HL-60 (cell line): ENCODE results near the gene CERS4.

ENCODE experiments used
- DNase-seq, 2 experiments: peaks; one replicate each; pipeline ENCODE4 v3.0.0-alpha.2; 2010 to 2020; ENCODE audit warnings: low read depth in 1 of 2, low spot score in 1 of 2
- H3K27ac ChIP-seq: fragments of 250-450 bp; sonication (Bioruptor Pico); replicated peaks from 2 replicates; pipeline ENCODE4 v1.5.1; 2020; ENCODE audit warnings: mild to moderate bottlenecking, moderate library complexity
- H3K27me3 ChIP-seq: fragments of 250-450 bp; sonication (Bioruptor Pico); 2 replicates; pipeline ENCODE4 v1.5.1; 2021; ENCODE audit warnings: mild to moderate bottlenecking, moderate library complexity; ENCODE audit not compliant: insufficient read depth, poor library complexity, severe bottlenecking
- H3K4me3 ChIP-seq: replicated peaks from 2 replicates; pipeline ENCODE4 v1.5.1; 2011; ENCODE audit warnings: mild to moderate bottlenecking, control low read depth, low read length; ENCODE audit not compliant: insufficient read depth
- GABPA ChIP-seq: IDR thresholded peaks from 2 replicates; pipeline ENCODE4 v1.6.1; 2012; ENCODE audit warnings: low read depth
- POLR2AphosphoS5 ChIP-seq: IDR thresholded peaks from 2 replicates; pipeline ENCODE4 v1.6.1; 2012; ENCODE audit warnings: low read depth
- SPI1 ChIP-seq: IDR thresholded peaks from 2 replicates; pipeline ENCODE4 v1.6.1; 2012; ENCODE audit warnings: low read depth, mild to moderate bottlenecking, borderline replicate concordance
- TF ChIP-seq, protein P1 (sequence below): IDR thresholded peaks from 2 replicates; pipeline ENCODE4 v1.6.1; 2012; ENCODE audit warnings: low read depth; ENCODE audit not compliant: insufficient replicate concordance
- TF ChIP-seq, protein P2 (sequence below): IDR thresholded peaks from one replicate; pipeline ENCODE4 v1.5.1; 2011; ENCODE audit warnings: low read length, control low read depth, inconsistent platforms; ENCODE audit not compliant: insufficient read depth

The CERS4 gene

DNA sequence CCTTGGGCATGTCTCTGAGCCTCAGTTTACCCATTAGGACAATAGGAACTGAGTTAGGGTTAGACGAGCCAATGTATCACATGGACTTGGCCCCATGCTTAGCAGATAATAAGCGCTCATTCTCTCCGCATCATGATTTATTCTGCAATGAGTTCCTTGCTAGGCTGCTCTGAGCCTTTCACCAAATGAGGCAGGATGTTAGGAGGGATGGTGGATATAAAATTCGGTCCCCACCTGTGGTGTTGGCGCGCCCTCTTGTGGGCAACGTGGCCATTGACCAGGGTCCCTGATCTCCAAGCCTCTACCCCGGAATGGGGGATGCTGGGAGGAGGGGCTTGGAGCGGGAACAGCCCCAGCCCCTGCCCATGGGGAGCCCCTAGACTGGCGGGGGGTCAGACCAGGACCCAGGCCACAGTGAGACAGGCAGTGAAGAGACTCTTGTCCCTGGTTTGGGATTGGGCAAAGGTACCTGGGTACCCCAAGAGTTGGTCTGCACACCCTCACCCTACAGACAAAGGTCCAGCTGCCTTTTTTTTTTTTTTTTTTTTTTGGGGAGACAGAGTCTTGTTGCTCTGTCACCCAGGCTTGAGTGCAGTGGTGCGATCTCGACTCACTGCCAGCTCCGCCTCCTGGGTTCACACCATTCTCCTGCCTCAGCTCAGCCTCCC, 43.9 kb downstream of the CERS4 start:
- DNase-seq: peak; percentile 38 to 78
- no peak for TF ChIP-seq SPI1
- TF ChIP-seq POLR2AphosphoS5: no peak
- TF ChIP-seq GABPA: no peak
- TF ChIP-seq, protein P1, sequence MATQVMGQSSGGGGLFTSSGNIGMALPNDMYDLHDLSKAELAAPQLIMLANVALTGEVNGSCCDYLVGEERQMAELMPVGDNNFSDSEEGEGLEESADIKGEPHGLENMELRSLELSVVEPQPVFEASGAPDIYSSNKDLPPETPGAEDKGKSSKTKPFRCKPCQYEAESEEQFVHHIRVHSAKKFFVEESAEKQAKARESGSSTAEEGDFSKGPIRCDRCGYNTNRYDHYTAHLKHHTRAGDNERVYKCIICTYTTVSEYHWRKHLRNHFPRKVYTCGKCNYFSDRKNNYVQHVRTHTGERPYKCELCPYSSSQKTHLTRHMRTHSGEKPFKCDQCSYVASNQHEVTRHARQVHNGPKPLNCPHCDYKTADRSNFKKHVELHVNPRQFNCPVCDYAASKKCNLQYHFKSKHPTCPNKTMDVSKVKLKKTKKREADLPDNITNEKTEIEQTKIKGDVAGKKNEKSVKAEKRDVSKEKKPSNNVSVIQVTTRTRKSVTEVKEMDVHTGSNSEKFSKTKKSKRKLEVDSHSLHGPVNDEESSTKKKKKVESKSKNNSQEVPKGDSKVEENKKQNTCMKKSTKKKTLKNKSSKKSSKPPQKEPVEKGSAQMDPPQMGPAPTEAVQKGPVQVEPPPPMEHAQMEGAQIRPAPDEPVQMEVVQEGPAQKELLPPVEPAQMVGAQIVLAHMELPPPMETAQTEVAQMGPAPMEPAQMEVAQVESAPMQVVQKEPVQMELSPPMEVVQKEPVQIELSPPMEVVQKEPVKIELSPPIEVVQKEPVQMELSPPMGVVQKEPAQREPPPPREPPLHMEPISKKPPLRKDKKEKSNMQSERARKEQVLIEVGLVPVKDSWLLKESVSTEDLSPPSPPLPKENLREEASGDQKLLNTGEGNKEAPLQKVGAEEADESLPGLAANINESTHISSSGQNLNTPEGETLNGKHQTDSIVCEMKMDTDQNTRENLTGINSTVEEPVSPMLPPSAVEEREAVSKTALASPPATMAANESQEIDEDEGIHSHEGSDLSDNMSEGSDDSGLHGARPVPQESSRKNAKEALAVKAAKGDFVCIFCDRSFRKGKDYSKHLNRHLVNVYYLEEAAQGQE: no peak
- TF ChIP-seq, protein P2, sequence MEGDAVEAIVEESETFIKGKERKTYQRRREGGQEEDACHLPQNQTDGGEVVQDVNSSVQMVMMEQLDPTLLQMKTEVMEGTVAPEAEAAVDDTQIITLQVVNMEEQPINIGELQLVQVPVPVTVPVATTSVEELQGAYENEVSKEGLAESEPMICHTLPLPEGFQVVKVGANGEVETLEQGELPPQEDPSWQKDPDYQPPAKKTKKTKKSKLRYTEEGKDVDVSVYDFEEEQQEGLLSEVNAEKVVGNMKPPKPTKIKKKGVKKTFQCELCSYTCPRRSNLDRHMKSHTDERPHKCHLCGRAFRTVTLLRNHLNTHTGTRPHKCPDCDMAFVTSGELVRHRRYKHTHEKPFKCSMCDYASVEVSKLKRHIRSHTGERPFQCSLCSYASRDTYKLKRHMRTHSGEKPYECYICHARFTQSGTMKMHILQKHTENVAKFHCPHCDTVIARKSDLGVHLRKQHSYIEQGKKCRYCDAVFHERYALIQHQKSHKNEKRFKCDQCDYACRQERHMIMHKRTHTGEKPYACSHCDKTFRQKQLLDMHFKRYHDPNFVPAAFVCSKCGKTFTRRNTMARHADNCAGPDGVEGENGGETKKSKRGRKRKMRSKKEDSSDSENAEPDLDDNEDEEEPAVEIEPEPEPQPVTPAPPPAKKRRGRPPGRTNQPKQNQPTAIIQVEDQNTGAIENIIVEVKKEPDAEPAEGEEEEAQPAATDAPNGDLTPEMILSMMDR: peak; percentile 76
- Histone ChIP-seq H3K27ac (no peak overlapping the region), H3K27me3 (no peaks in the 10 kb centered on the region), H3K4me3 (no peak overlapping the region)

DNA sequence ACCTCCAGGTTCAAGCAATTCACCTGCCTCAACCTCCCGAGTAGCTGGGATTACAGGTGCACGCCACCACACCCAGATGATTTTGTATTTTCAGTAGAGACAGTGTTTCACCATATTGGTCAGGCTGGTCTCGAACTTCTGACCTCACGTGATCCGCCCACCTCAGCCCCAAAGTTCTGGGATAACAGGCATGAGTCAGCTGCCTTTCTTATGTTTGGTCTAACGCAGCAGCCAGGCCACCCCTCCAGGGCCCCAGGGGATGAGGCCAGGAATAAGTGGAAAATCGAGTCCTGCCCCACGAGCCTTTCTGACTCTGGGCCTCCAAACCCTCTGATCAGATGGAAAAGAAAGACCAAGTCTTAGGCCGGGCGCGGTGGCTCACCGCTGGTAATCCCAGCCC, 44.5 kb downstream of the CERS4 start:
- TF ChIP-seq SPI1 (no peak), GABPA (no peak), POLR2AphosphoS5 (no peak)
- TF ChIP-seq, protein P2: no peak
- TF ChIP-seq, protein P1: no peak

DNA sequence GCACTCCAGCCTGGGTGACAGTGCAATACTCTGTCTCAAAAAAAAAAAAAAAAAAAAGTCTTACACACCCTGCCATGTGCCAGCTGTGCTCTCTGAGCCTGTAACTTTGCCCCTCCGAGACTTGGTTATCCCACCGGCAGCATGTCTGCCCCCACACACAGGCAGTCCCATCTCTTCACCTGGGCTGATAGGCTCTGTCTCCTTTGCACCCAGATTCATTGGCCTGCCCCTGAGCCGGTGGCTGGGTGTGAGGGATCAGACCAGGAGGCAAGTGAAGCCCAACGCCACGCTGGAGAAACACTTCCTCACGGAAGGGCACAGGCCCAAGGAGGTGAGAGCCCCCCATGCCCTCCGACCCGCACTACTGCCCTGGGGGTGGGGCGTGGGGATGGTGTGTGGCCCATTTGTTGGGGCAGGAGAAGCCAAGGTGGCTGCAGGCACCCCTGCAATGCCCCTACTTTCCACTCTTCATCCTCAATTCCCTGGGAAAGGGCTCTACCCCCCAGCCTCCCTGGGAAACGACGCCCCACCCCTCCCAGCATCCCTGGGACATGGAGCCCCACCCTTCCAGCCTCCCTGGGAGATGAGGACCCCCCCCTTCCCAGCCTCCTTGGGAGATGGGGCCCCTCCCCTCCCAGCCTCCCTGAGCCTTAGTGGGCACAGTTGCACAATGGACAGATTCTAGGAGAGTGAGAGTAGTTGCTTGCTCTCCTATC, 45.3 kb downstream of the CERS4 start:
- no peak for DNase-seq
- TF ChIP-seq POLR2AphosphoS5 (no peak), SPI1 (no peak), GABPA (no peak)
- TF ChIP-seq, protein P2: no peak
- TF ChIP-seq, protein P1: no peak
- no peak overlapping the region for H3K4me3 ChIP-seq
- H3K27me3 ChIP-seq: no peaks in the 10 kb centered on the region
- no peak overlapping the region for H3K27ac ChIP-seq

More for the DNA sequence above, 44.5 kb downstream of the CERS4 start:
- H3K27me3 ChIP-seq: no peaks in the 10 kb centered on the region
- no peak overlapping the region for H3K4me3 ChIP-seq
- no peak for DNase-seq
- H3K27ac ChIP-seq: no peak overlapping the region
